IMR-90 (cell line): ENCODE results near the gene UGT1A1. TPM values are rescaled to one million over a fixed set of nuclear protein-coding genes. Genes with fewer than 3 reads are reported as not detected.

ENCODE experiments used
- polyA plus RNA-seq, 3 experiments: library from polyadenylated mRNA; depleted of rRNA; stranded (reverse); fragments of >200 nt; gene quantifications; 2 replicates each; pipeline ENCODE4 v1.2.3, GENCODE V29; 2012; ENCODE audit warnings: low replicate concordance in 1 of 3
- total RNA-seq: library from RNA; depleted of rRNA; stranded (reverse); fragments of >200 nt; gene quantifications from 2 replicates; pipeline ENCODE4 v1.2.3, GENCODE V29; 2012; rRNA removed

The UGT1A1 gene
- total and polyA plus RNA-seq, 2 of the 4 experiments (the other 2 are of a cell fraction), result not detected

Other genes with a start within 250 kb of the UGT1A1 start
- 27.8 and 30.8 TPM in 2 replicates for gene USP40, start 193.5 kb upstream of the UGT1A1 start, total RNA-seq
- 30.1 and 32.6 TPM in 2 replicates for gene USP40, start 193.5 kb upstream of the UGT1A1 start, polyA plus RNA-seq (2012; rRNA removed)
- not detected in 2 replicates for gene UGT1A8, start 142.6 kb upstream of the UGT1A1 start, total RNA-seq
- gene UGT1A8, start 142.6 kb upstream of the UGT1A1 start, polyA plus RNA-seq (2012; rRNA removed), result not detected in 2 replicates
- gene UGT1A10, start 123.8 kb upstream of the UGT1A1 start, total RNA-seq, result not detected in 2 replicates
- not detected in 2 replicates for gene UGT1A10, start 123.8 kb upstream of the UGT1A1 start, polyA plus RNA-seq (2012; rRNA removed)
- not detected in 2 replicates for gene UGT1A9, start 88.4 kb upstream of the UGT1A1 start, total RNA-seq
- not detected in 2 replicates for gene UGT1A9, start 88.4 kb upstream of the UGT1A1 start, polyA plus RNA-seq (2012; rRNA removed)
- gene UGT1A7, start 78.4 kb upstream of the UGT1A1 start, total RNA-seq, result not detected in 2 replicates
- not detected in 2 replicates for gene UGT1A7, start 78.4 kb upstream of the UGT1A1 start, polyA plus RNA-seq (2012; rRNA removed)
- gene UGT1A6, start 67.4 kb upstream of the UGT1A1 start, total RNA-seq, result not detected in 2 replicates
- not detected in 2 replicates for gene UGT1A6, start 67.4 kb upstream of the UGT1A1 start, polyA plus RNA-seq (2012; rRNA removed)
- gene UGT1A5, start 47.4 kb upstream of the UGT1A1 start, total RNA-seq, result not detected in 2 replicates
- gene UGT1A5, start 47.4 kb upstream of the UGT1A1 start, polyA plus RNA-seq (2012; rRNA removed), result not detected in 2 replicates
- not detected in 2 replicates for gene UGT1A4, start 41.5 kb upstream of the UGT1A1 start, total RNA-seq
- not detected in 2 replicates for gene UGT1A4, start 41.5 kb upstream of the UGT1A1 start, polyA plus RNA-seq (2012; rRNA removed)
- not detected in 2 replicates for gene UGT1A3, start 31.2 kb upstream of the UGT1A1 start, total RNA-seq
- not detected in 2 replicates for gene UGT1A3, start 31.2 kb upstream of the UGT1A1 start, polyA plus RNA-seq (2012; rRNA removed)
- not detected in 2 replicates for gene MROH2A, start 18.1 kb downstream of the UGT1A1 start, total RNA-seq
- not detected in 2 replicates for gene MROH2A, start 18.1 kb downstream of the UGT1A1 start, polyA plus RNA-seq (2012; rRNA removed)
- gene HJURP, start 94.3 kb downstream of the UGT1A1 start, total RNA-seq, result 22.6 and 24.2 TPM in 2 replicates
- 26.5 and 27.1 TPM in 2 replicates for gene HJURP, start 94.3 kb downstream of the UGT1A1 start, polyA plus RNA-seq (2012; rRNA removed)
- gene TRPM8, start 157.1 kb downstream of the UGT1A1 start, total RNA-seq, result not detected in 2 replicates
- gene TRPM8, start 157.1 kb downstream of the UGT1A1 start, polyA plus RNA-seq (2012; rRNA removed), result 0.10 TPM in 1 of 2 replicates, not detected in the other